GM21381 (cell line): ENCODE data around the gene CLPTM1L.
"Not testable (repeated sequence)": the region's sequence is repeated elsewhere in the genome, so short reads cannot be mapped to it uniquely, and the experiment has no call there.

Experiments
- ATAC-seq: cut with Tn5 transposase; IDR thresholded peaks from one replicate; pipeline ENCODE4 v1.9.1; 2021; ENCODE audit warnings: mild to moderate bottlenecking, moderate library complexity; ENCODE audit not compliant: unreplicated experiment

CLPTM1L gene

DNA sequence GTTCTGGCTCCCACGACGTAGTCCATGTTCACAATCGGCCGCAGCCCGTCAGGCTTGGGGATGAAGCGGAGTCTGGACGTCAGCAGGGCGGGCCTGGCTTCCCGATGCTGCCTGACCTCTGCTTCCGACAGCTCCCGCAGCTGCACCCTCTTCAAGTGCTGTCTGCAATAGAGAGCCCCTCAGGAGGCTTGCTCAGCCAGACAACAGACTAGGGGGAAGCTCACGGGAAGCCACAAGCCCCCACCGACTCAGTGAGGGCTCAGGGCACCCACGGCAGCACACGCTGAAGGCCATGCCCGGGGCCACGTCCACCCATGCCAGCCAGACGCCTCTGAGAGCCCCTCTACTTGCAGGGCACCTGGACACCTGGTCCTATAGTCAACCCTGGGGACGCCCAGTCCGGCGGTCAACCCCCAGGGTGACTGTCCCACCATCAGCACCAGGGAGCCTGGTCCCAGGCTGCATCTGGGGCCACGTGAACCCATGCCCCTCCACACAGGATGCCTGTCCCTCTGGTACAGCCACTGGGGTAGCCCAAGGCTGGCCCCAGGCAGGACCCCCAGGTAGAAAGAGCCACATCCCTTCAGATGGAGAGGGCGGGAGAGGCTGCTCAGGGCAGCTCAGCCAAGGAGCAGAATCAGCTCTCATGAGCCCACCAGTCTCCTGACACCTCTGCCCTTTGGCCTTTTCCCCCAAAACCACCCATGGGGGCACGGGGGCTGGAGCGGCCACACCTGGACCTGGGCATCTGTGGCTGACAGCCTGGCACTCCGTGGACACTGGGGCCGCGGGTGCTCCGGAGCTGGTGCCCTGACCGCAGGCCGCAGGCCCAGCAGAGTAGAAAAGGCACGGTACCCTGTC, 64.5 kb downstream of the CLPTM1L start:
- no peak for ATAC-seq

DNA sequence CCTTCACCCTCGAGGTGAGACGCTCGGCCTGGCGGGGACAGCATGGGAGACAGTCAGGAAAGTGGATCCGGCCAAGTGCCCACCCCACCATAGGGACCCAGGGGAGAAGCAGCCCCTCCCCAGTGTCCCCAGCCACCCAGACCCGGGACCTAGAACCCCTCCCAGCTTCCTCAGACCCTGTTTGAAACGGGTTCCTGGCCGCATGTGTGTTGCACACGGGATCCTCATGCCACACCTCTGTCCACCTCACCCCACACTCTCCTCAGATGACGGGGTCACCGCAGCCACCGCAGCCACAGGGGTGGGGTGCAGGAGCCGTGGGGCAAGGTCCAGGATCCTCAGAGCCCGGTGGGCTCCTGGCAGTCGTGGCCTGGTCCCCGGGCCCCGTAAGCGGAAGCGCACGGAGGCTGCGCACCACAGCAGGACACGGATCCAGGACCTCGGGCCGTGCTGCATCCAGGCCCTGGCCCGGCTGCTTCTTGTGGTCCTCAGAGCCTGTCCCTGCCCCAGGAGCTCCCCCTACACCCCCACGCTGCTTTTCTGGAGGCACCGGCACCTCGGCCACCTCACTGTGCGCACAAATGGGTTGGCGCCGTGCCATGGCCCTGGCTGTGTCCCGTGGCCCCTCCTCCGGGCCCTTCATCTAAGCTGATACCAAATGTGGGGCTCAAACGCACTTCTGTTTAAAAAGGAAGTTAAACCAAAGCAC, 65.3 kb downstream of the CLPTM1L start:
- ATAC-seq, result no peak

DNA sequence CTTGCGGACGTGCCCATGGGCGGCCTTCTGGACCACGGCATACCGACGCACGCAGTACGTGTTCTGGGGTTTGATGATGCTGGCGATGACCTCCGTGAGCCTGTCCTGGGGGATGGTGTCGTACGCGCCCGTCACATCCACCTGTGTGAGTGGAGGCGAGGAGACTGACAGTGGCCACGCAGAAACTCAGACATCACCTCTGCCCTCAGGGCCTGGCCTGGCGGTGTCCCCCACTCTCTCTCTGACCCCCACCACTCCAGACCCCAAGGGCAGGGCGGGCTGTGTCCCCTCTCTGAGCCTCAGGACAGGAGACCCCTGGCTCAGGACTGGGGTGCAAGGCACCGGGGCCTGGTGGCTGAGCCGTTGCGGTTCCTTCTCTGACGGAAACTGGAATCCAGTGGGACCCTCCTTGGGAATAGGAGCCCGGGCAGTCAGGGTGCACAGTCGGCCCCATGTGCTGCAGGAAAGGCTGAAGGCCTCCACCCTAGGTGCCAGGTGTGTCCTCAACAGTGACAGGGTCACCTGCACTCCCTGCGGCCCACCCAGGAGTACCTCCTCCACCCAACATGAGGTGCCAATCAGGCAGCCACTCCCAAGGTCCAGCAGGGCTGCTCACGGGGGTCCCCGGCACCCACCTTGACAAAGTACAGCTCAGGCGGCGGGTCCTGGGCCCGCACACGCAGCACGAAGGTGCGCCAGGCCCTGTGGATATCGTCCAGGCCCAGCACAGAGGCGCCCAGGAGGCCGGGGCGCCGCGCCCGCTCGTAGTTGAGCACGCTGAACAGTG, 66.0 kb downstream of the CLPTM1L start:
- ATAC-seq, result no peak

DNA sequence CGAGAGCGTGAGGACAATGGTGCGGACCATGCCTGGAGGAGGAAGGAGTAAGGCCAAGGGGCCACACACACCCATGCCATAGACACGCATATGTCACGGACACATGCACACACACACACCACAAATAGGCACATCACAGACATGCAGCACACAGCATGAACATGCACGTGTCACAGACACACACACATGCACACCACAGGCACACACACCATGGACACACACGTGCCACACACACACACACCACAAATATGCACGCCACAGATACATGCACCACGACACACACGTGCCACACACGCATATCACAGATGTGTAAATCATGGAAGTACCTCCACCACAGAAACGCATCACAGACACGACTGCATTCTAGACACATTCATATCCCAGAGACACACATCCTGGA, 66.7 kb downstream of the CLPTM1L start:
- no peak for ATAC-seq

GRCh38 chr5:1277781-1278180, 67.1 kb downstream of the CLPTM1L start:
- ATAC-seq, result no peak

DNA sequence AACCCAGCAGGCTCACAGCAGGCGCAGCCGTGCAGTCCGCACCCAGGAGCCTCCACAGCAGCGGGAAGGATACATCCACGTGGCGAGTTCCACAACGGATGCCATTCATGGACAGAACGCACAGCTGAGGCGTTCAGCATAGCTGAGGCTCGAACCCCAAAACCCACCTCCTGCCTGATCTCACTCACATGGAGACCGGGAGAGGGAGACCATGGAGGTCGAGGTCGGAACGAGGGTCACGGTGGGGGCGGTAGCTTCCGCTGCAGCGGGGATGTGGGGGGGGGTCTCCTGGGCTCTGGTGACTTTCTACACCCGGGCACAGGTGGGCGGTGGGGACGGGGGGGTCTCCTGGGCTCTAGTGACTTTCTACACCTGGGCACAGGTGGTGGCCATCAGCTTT, 67.6 kb downstream of the CLPTM1L start:
- ATAC-seq, result no peak

- no peak for ATAC-seq
These were observed 68.0 kb downstream of the CLPTM1L start for GRCh38 chr5:1276930-1277329.

DNA sequence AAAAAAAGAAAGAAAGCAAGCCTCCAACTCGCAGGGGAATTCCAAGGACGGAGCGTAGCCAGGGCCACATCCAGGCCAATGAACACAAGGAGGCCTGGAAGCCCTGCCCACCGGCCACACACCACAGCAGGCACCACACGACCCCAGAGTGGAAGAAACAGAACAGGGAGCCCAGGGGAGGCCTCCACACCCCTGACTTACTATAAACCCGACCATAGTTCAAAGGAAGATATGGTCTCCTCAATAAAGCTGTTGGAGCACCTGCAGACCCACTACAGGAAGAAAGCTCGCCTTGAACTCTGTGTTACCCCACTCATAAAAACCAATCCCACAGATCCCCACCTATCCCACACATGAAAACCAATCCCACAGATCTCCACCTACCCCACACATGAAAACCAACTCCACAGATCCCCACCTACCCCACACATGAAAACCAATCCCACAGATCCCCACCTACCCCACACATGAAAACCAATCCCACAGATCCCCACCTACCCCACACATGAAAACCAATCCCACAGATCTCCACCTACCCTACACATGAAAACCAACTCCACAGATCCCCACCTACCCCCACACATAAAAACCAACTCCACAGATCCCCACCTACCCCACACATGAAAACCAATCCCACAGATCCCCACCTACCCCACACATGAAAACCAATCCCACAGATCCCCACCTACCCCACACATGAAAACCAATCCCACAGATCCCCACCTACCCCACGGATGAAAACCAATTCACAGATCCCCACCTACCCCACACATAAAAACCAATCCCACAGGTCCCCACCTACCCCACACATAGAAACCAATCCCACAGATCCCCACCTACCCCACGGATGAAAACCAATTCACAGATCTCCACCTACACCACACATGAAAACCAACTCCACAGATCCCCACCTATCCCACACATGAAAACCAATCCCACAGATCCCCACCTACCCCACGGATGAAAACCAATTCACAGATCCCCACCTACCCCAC, 69.2 kb downstream of the CLPTM1L start:
- not testable (repeated sequence) for ATAC-seq

DNA sequence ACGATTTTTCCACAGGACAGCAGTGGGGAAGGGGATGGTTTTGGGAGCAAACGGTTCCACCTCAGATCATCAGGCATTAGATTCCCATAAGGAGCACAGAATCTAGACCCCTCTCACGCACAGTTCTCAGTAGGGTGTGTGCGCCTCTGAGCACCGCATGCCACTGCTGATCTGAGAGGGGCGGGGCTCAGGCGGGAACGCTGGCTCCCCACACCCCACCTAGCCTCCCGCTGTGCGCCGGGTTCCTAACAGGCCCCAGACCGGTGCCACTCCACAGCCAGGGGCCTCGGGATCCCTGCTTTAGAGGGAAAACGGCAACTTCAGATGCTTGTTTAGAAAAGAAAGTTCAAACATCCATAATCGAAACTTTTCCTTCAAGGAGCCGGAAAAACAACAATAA, 70.4 kb downstream of the CLPTM1L start:
- no peak for ATAC-seq

DNA sequence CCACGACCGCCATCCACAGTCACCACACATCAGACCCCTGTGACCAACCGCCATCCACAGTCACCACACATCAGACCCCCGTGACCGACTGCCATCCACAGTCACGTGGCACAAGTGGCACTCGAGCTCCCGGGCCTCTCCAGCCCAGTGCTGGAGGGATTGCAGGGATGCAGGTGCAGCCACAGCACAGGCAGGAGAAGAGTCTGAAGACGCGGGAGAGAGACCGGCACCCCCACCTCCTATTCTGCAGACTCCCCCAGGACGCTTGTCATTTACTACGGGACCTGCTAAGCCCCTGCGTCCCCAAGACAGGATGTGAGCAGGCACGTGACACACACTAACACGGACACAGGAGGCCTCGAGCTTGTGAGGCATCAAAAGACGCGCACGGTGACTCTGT, 71.2 kb downstream of the CLPTM1L start:
- ATAC-seq, result no peak

DNA sequence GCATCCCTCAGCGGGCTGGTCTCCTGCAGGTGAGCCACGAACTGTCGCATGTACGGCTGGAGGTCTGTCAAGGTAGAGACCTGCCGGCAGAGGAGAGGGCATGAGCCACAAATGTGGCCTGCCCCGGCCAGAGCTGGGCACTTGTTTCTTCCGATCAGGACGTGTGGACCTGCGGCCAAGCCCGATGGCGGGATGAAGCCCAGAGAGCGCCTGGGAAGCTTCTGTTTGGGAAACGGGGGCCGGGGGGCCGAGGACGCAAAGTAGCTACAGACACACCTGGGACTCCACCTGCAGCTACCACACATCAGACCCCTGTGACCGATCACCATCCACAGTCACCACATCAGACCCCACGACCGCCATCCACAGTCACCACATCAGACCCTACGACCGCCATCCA, 72.7 kb downstream of the CLPTM1L start:
- no peak for ATAC-seq

DNA sequence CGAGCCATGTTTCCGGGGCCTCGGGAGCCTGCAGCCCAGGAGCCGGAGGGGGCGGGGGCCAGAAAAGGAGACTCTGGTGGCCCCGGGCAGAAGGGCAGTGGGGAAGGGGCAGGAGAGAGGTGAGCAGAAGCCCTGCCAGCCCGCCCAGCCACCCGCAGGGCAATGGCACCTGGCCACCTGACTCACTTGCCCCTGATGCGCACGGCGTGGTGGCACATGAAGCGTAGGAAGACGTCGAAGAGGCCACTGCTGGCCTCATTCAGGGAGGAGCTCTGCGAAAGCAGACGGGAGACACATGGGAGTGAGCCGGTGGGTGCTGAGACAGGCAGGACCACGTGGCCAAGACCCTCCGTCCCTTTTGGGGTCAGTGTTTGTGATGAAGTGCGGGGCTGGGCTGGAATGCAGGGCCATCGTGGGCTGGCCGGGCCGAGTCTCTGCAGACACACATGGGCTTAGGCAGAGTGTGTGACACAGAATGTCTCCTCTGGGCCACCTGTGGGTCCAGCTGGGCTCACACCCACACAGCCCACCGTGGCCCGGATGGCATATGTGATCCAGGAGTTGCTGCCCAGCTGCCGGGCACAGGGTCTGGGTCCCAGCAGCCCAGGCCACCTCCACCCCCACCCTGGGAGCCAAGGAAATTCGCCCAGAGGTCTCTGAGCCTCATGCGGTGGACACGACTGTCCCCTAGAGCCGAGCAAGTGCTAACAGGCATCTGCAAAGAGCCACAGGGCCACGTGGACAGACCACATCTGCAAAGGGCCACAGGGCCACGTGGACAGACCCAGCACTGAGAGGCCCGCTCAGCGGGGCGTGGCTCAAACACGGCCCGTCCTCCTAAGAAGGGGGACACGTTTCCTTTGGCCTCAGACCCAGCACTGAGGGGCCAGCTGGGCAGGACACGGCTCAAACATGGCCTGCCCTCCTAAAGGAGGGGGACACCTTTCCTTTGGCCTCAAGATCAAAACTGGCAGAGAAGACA, 73.7 kb downstream of the CLPTM1L start:
- ATAC-seq, result no peak

GRCh38 chr5:1270426-1270825, 74.5 kb downstream of the CLPTM1L start:
- no peak for ATAC-seq

- no peak for ATAC-seq
These were observed 76.2 kb downstream of the CLPTM1L start for GRCh38 chr5:1268666-1269065.

DNA sequence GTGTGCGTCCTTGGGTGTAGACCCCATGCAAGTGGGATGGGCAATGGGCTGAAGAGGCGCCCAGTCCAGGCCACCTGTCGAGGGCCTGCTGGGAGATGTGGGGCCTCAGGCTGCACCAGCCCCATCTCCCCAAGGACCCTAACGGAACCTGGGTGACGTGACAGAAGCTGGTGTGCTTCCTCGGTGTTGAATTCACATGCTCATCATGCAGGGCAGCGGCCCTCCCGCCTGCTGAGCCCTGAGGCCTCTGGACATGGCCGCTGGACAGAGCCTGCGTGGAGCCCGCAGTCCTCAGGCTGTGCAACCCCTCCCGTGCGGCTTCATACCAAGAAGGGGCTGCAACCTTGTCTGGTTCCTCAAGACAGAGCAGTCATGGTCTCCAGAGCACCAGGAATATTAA, 76.8 kb downstream of the CLPTM1L start:
- no peak for ATAC-seq
